ENCODE data around the gene HFE.

HFE gene

GRCh38 chr6:26087284-26088115 lies at the start of gene HFE:
TSS of gene HFE (plus strand) at chr6:26087429. CDS start at chr6:26087441, 12 bp downstream.
- H3K4me3 ChIP-seq (replicated peaks; ENCODE audit: low read depth, low read length) = peak within 1 kb of the TSS; percentile 59
- peak; percentile 30 for DNase-seq (ENCODE audit: extremely low read depth, low read depth)
- peak; percentile 5 for TF ChIP-seq CTCF (IDR thresholded peaks at IDR 0.05; ENCODE audit: low read depth, low read length, missing control alignments)

GRCh38 chr6:26041946-26042345 lies 45.3 kb upstream of the HFE start:
- no peak for TF ChIP-seq CTCF (IDR thresholded peaks at IDR 0.05; ENCODE audit: low read depth, low read length, missing control alignments)
- no peak for DNase-seq (ENCODE audit: extremely low read depth, low read depth)
- H3K4me3 ChIP-seq (replicated peaks; ENCODE audit: low read depth, low read length) = no peak overlapping the region

GRCh38 chr6:26043384-26044139 lies 43.7 kb upstream of the HFE start:
- peak overlapping the region; percentile 51 for H3K4me3 ChIP-seq (replicated peaks; ENCODE audit: low read depth, low read length)
- TF ChIP-seq CTCF (IDR thresholded peaks at IDR 0.05; ENCODE audit: low read depth, low read length, missing control alignments) = no peak
- peak; percentile 98 for DNase-seq (ENCODE audit: extremely low read depth, low read depth)

GRCh38 chr6:26044140-26045064 lies 42.8 kb upstream of the HFE start:
- peak overlapping the region; percentile 51 for H3K4me3 ChIP-seq (replicated peaks; ENCODE audit: low read depth, low read length)
- DNase-seq (ENCODE audit: extremely low read depth, low read depth) = no peak
- TF ChIP-seq CTCF (IDR thresholded peaks at IDR 0.05; ENCODE audit: low read depth, low read length, missing control alignments) = no peak

GRCh38 chr6:26045065-26045927 lies 41.9 kb upstream of the HFE start:
- no peak for TF ChIP-seq CTCF (IDR thresholded peaks at IDR 0.05; ENCODE audit: low read depth, low read length, missing control alignments)
- H3K4me3 ChIP-seq (replicated peaks; ENCODE audit: low read depth, low read length) = peak overlapping the region; percentile 51
- peak; percentile 97 for DNase-seq (ENCODE audit: extremely low read depth, low read depth)
